K562 (cell line): ENCODE results near the gene DAGLA.

Experiments used
- ATF3 ChIP-seq, 2 experiments: fragments of 450-650 bp in 1 of 2; sonication (generic) in 1 of 2; formaldehyde crosslinking in 1 of 2; IDR thresholded peaks in 1 of 2; conservative IDR thresholded peaks in 1 of 2; 2 replicates each; pipeline versions ENCODE4 v1.6.1 to v1.8.1; 2016 to 2023; ENCODE audit warnings: mild to moderate bottlenecking in 2 of 2, moderate library complexity in 2 of 2, inconsistent platforms in 1 of 2, missing genetic modification reagents in 1 of 2
- CEBPB ChIP-seq: fragments of 450-650 bp; IDR thresholded peaks from 2 replicates; pipeline ENCODE4 v1.6.1; 2016; ENCODE audit warnings: missing genetic modification characterization, missing compliant biosample characterization
- CTCF ChIP-seq, 3 experiments: IDR thresholded peaks in 2 of 3; conservative IDR thresholded peaks in 1 of 3; 2 replicates each; pipeline ENCODE4 v1.5.1; 2011 to 2012; ENCODE audit warnings: low read length in 3 of 3, mild to moderate bottlenecking in 3 of 3, control low read depth in 2 of 3, improper control_type of control experiment in 1 of 3, inconsistent platforms in 1 of 3, low read depth in 1 of 3, mixed read lengths in 1 of 3, moderate library complexity in 1 of 3; ENCODE audit not compliant: insufficient read depth in 2 of 3
- GABPB1 ChIP-seq: sonication (generic); formaldehyde crosslinking; IDR thresholded peaks from 2 replicates; pipeline ENCODE4 v1.8.0; 2022; ENCODE audit warnings: mild to moderate bottlenecking, missing genetic modification reagents
- NCOA2 ChIP-seq, 2 experiments: fragments of 450-650 bp; IDR thresholded peaks; 2 replicates each; pipeline ENCODE4 v1.6.1; 2018; ENCODE audit warnings: mild to moderate bottlenecking in 2 of 2, moderate library complexity in 1 of 2; ENCODE audit not compliant: partially characterized antibody in 2 of 2
- NR2C2 ChIP-seq, 2 experiments: fragments of 200-800 bp in 1 of 2; sonication (Bioruptor generic) in 1 of 2; sonication (generic) in 1 of 2; formaldehyde crosslinking in 1 of 2; IDR thresholded peaks; 2 replicates each; pipeline versions ENCODE4 v1.6.1 to v1.8.0; 2016 to 2022; ENCODE audit warnings: mild to moderate bottlenecking in 1 of 2, missing compliant biosample characterization in 1 of 2, missing genetic modification characterization in 1 of 2, missing genetic modification reagents in 1 of 2
- OTX1 ChIP-seq: fragments of 450-650 bp; formaldehyde crosslinking; IDR thresholded peaks from 2 replicates; pipeline ENCODE4 v1.4.0; 2022; ENCODE audit warnings: mild to moderate bottlenecking
- POLR2AphosphoS2 ChIP-seq: IDR thresholded peaks from 2 replicates; pipeline ENCODE4 v1.6.1; 2012; ENCODE audit warnings: low read length, improper control_type of control experiment
- POLR2AphosphoS5 ChIP-seq: IDR thresholded peaks from 2 replicates; pipeline ENCODE4 v1.6.1; 2011; ENCODE audit warnings: mild to moderate bottlenecking, low read depth, low read length, moderate library complexity; ENCODE audit not compliant: control insufficient read depth, insufficient read depth
- REST ChIP-seq, 2 experiments: fragments of 450-650 bp; formaldehyde crosslinking in 1 of 2; IDR thresholded peaks; 2 replicates each; pipeline versions ENCODE4 v1.4.0 to v1.6.1; 2014 to 2020; ENCODE audit warnings: mild to moderate bottlenecking in 2 of 2, borderline replicate concordance in 1 of 2, low read depth in 1 of 2
- SIX5 ChIP-seq, 2 experiments: IDR thresholded peaks; 2 replicates each; pipeline ENCODE4 v1.6.1; 2011; ENCODE audit warnings: low read length in 2 of 2, borderline replicate concordance in 1 of 2, low read depth in 1 of 2, mild to moderate bottlenecking in 1 of 2, moderate library complexity in 1 of 2; ENCODE audit not compliant: insufficient read depth in 1 of 2
- TAF7 ChIP-seq: fragments of 450-650 bp; IDR thresholded peaks from 2 replicates; pipeline ENCODE4 v1.6.1; 2016; ENCODE audit warnings: missing genetic modification characterization, missing compliant biosample characterization
- USF2 ChIP-seq: sonication (generic); formaldehyde crosslinking; IDR thresholded peaks from 2 replicates; pipeline ENCODE4 v1.5.0; 2020; ENCODE audit warnings: missing genetic modification reagents
- ZNF274 ChIP-seq: IDR thresholded peaks from 2 replicates; pipeline ENCODE4 v1.6.1; 2011; ENCODE audit warnings: low read depth, mild to moderate bottlenecking, low read length, moderate library complexity, borderline replicate concordance

GRCh38 chr11:61773356-61773755, 93.2 kb downstream of the DAGLA start:
- TF ChIP-seq ATF3 (IDR thresholded peaks at IDR 0.05) (no peak), ATF3 (CRISPR knock-in tag; conservative IDR thresholded peaks at IDR 0.05) (no peak), REST (IDR thresholded peaks at IDR 0.05; ENCODE audit: borderline replicate concordance) (no peak), REST (CRISPR knock-in tag; IDR thresholded peaks at IDR 0.05; ENCODE audit: low read depth) (no peak), POLR2AphosphoS2 (no peak), TAF7 (tag) (no peak), CTCF (IDR thresholded peaks at IDR 0.05 in 2 of 3, conservative IDR thresholded peaks at IDR 0.05 in 1 of 3; ENCODE audit: insufficient read depth in 2 of 3, low read depth in 1 of 3, low read length in 3 of 3) (no peak), NCOA2 (IDR thresholded peaks at IDR 0.05; ENCODE audit: partially characterized antibody in 2 of 2) (no peak), ZNF274 (no peak), USF2 (CRISPR knock-in tag) (no peak), CEBPB (tag) (no peak), SIX5 (IDR thresholded peaks at IDR 0.05; ENCODE audit: borderline replicate concordance in 1 of 2, insufficient read depth in 1 of 2, low read depth in 1 of 2, low read length in 2 of 2) (no peak), POLR2AphosphoS5 (no peak), GABPB1 (CRISPR knock-in tag) (no peak), OTX1 (CRISPR knock-in tag) (no peak), NR2C2 (CRISPR knock-in tag; IDR thresholded peaks at IDR 0.05) (no peak), NR2C2 (tag; IDR thresholded peaks at IDR 0.05) (no peak)
